Measurements from ENCODE around the gene PNPO.
"Not testable (repeated sequence)": the region's sequence is repeated elsewhere in the genome, so short reads cannot be mapped to it uniquely, and the experiment has no call there.

The PNPO gene

GRCh38 chr17:47973541-47973940, 32.2 kb downstream of the PNPO start:
- no peak for DNase-seq (ENCODE audit: extremely low read depth in 1 of 2, low read depth in 1 of 2)

GRCh38 chr17:47975189-47975822, 33.9 kb downstream of the PNPO start:
- DNase-seq (ENCODE audit: extremely low read depth in 1 of 2, low read depth in 1 of 2) = no peak

DNA sequence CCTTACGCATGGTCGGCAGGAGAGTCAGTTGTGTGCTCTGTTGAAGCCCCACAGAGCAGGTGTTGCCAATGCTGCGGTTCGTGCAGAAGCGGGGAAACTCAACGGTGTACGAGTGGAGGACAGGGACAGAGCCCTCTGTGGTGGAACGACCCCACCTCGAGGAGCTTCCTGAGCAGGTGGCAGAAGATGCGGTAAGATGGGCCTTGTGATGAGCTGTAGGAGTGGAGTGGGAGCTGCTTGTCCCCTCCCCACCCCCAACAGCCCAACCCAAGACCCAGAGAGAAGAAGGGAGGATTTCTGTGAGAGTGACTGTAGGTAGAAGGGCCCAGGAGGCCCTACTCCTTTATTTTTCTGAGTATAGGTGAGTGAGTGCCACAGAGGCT, 34.4 kb downstream of the PNPO start:
- no peak for DNase-seq (ENCODE audit: extremely low read depth in 1 of 2, low read depth in 1 of 2)

DNA sequence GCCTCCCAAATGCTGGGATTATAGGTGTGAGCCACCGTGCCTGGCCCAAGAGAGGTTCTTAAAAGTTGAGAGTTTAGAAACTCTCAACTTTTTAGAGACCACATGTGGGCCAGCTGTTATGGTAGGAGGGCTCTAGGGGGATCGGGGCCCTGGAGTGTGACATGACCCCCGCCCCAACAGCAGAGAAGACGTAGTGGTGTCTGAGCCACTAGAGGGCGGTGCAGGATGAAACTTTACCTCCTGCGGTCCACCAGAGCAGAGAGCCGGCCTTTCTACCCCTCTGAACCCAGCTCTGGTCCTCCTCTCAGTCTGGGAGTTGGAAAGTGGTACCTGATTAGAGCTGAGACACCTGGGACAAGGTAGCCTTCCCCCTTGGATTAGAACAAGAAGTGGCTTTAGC, 37.0 kb downstream of the PNPO start:
- DNase-seq (ENCODE audit: extremely low read depth in 1 of 2, low read depth in 1 of 2) = peak in 1 of 2 donors; percentile 13

- DNase-seq (ENCODE audit: extremely low read depth in 1 of 2, low read depth in 1 of 2) = no peak
Observed at GRCh38 chr17:47980541-47980940, 39.2 kb downstream of the PNPO start.

DNA sequence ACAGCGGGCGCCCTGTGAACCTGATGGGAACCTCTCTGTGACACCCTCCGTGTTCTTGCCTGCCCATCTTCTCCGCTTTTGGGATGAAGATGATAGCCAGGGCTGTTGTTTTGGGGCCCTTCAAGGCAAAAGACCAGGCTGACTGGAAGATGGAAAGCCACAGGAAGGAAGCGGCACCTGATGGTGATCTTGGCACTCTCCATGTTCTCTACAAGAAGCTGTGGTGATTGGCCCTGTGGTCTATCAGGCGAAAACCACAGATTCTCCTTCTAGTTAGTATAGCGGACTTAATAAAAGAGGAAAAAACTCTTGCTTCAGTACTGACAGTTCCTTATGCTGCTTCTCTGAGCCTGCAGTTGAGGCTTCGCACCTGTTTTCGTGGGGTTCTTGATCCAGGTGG, 40.1 kb downstream of the PNPO start:
- no peak for DNase-seq (ENCODE audit: extremely low read depth in 1 of 2, low read depth in 1 of 2)

GRCh38 chr17:47982091-47982617, 40.8 kb downstream of the PNPO start:
- DNase-seq (ENCODE audit: extremely low read depth in 1 of 2, low read depth in 1 of 2) = no peak

GRCh38 chr17:47982645-47983390, 41.4 kb downstream of the PNPO start:
- DNase-seq (ENCODE audit: extremely low read depth in 1 of 2, low read depth in 1 of 2) = no peak

- DNase-seq (ENCODE audit: extremely low read depth in 1 of 2, low read depth in 1 of 2) = no peak
Observed at GRCh38 chr17:47983492-47984223, 42.3 kb downstream of the PNPO start.

DNA sequence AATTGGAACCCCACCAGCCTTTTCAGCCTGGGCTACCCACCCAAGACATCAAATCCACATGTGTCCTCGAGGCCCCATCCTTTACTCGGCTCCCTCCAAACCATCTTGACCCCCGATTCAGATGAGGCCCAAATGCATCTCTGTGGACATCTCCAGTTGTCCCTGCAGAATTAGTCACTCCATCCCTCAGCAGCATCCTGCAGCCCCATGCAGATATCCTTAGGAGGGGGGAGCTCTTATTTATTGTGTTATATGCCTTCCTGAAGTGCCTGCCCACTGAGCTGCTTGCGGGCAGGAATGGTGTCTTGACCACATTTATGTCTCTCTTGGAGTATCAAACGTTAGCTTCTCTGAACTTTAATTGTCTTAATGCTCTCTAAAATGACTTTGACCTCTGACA, 45.1 kb downstream of the PNPO start:
- no peak for DNase-seq (ENCODE audit: extremely low read depth in 1 of 2, low read depth in 1 of 2)

DNA sequence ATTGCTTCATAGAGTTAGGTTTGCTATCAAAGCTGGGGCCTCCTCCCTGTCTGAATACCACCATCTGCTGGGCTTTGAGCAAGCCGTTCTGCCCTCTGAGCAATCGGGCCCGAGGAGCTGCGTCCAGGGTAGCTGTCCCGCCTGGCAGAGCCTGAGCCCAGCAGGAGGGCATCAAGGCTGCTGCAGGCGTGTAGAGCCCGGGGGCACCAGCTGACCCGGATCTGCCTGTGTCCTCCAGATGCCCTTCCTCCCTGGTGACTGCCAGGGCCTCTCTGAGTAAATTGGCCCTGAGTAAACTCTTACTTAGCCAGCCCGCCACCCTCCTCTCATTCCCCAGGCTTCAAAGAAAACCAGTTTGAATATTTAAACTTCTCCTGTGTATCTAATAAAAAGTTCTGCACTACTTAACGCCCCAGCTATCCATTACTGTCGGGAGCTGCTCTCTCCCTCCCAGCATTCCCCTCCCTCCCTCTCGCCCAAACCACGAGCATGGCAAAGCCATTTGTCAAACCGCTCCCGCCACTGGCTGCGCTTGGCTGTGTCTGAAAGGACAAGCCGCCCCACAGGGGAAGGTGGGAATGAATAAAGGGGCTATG, 46.0 kb downstream of the PNPO start:
- DNase-seq (ENCODE audit: extremely low read depth in 1 of 2, low read depth in 1 of 2) = no peak

DNA sequence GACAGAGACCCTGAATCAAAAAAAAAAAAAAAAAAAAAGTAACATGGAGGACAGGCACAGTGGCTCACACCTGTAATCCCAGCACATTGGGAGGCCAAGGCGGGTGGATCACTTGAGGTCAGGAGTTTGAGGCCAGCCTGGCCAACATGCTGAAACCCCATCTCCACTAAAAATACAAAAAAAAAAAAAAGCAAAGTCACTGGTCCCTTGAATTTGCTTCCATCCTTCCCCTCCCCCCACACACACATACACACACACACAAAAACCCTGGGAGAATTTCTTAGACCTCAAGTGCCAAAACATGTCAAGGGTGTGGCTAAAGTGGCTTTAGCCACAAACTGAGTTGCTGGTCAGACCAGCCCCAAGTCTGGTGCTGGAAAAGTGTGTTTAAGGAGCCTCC, 47.1 kb downstream of the PNPO start:
- not testable (repeated sequence) for DNase-seq (ENCODE audit: extremely low read depth in 1 of 2, low read depth in 1 of 2)

DNA sequence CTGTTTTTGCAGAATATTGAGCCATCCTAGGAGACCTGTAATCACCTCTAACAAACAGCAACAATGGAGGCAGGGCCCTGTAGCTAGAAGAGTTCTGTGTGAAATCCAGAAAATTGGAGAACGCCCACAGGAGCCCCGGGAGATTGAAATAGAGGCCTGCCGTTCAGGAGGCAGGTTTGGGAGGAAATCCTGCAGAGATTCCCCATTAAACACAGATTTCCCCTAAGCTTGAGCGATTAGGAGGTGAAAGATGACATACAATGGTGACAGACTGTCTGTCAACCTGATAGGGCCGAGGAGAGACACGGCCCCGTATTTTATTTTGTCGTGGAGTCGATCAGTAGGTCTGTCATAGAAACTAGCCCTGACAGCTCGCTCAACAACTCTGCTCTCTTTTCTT, 47.8 kb downstream of the PNPO start:
- no peak for DNase-seq (ENCODE audit: extremely low read depth in 1 of 2, low read depth in 1 of 2)

DNA sequence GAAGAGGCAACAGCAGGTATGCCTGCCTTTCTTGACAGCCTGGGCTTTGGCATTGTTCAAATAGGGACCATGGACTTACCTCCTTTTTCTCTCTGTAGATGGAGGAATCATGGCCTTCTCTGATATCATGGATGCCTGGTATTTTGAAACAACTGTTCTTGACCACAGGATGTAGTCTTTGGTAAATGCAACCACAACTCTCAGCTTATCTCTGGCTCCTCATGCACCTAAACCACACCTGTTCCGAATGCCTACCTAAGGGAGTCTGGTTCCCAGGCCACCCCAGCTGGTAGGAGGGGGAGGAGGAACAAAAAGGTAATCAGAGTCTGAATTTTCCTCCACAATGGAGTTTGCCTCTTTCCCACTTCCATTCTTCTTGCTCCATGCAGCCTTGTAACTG, 48.3 kb downstream of the PNPO start:
- no peak for DNase-seq (ENCODE audit: extremely low read depth in 1 of 2, low read depth in 1 of 2)

DNA sequence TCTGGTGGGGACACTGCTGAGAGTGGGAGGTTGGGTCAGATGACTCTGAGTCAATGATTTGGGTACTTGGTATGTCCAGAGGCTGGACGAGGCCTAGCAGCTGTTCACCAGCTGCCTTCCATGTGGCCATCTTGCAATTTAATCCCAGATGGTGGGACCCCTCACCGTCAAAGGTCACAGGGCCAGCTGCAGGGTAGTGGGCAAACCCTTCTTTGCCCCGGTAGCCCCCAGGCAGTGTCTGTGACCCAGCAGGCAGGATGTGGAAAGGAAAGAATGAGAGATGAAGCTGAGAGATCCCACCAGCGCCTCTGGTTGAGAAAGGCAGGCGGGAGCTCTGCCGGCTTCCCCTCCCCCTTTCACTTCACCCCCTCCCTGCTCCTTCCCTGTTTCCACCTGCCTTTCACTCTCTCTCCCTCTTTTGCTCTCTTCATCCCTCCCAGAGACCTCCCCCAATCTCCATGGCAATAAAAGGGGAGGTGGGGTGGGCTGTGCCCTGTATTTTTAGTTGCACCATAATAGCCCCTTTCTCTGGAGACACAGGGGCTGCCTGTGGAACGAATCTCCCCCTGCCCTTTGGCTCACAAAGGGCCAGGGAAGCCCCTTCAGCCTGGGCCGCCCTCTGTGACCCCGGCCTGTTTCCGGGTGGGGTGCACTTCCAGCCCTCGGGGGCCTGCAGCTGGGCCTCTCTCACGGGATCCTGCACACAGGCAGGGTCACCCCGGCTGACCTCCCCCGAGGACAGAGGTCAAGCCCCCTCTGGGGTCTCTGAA, 49.8 kb downstream of the PNPO start:
- no peak for DNase-seq (ENCODE audit: extremely low read depth in 1 of 2, low read depth in 1 of 2)

- no peak for DNase-seq (ENCODE audit: extremely low read depth in 1 of 2, low read depth in 1 of 2)
Observed at GRCh38 chr17:47992216-47992615, 50.8 kb downstream of the PNPO start.

DNA sequence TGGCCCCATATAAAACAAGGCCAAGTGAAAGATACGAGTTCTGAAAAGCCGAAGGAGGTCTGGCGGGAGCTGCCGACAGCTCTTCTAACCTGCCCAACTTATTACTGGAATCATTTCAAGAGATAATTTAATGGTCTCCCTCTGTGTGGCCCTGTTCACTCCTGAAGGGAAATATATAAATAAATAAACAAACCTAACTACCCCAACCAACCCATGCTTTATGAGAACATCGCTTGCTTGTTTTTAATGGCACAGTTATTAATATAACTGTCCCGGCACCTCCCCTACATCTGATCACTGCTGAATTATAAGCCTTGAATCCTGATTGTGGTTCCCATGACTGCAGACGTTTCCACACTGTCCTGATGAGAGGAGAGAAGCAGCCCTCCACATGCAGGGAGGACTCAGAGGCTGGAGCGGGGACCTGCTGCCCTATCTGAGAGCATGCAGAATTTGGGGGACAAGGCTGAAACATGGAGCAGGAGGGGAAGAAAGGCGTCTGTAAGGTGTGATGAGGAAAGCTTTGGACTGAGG, 51.7 kb downstream of the PNPO start:
- DNase-seq (ENCODE audit: extremely low read depth in 1 of 2, low read depth in 1 of 2) = no peak

GRCh38 chr17:47993964-47994363, 52.6 kb downstream of the PNPO start:
- DNase-seq (ENCODE audit: extremely low read depth in 1 of 2, low read depth in 1 of 2) = no peak

- no peak for DNase-seq (ENCODE audit: extremely low read depth in 1 of 2, low read depth in 1 of 2)
Observed at GRCh38 chr17:47994724-47995123, 53.4 kb downstream of the PNPO start.

- DNase-seq (ENCODE audit: extremely low read depth in 1 of 2, low read depth in 1 of 2) = no peak
Observed at GRCh38 chr17:47995241-47995935, 54.0 kb downstream of the PNPO start.

Data from stimulated activated CD8-positive, alpha-beta memory T cell treated with anti-CD3 and anti-CD28 coated beads, Interleukin-7, amount 100 ng/mL, for 48 hours (primary cell).